ENCODE data around the gene TRABD.

TRABD gene

DNA sequence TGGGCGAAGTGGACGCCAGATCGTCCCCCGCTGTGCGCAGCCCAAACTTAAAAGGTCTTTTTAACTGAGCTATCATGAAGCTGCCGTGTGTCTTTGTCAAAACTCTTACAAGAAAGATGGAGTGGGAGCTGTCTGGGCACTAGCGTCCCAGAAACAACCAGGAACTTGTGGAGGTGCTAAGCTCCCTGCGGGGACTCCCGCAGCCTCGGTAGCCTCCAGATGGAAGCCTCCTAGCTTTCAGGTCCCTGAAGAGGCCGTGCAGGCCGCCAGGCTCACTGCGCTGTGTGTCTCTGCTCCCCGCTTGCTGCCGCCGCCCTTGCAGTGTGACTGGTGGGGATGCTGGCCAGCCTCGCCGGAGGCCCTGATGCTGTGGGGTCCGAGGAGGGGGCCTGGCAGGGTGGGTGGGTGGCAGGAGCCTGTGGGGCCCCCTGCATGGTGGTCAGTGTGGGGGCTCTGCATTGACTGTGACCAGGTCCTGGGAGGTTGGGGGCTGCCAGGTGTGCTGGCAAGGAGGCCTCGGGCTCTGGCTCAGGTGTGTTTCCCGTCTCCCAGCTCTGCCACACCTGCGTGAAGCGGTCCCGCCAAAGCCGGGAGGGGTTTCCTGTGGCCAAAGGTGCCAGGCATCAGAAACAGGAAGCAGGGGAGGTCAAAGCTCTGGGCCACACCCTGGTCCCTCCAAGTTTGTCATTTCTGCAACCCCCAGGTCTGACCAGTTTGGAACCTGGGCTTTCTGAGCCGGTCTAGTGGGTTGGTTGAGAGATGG lies 1.2 kb downstream of the TRABD start:
- no peak for DNase-seq (ENCODE audit: low read depth, low spot score)

- DNase-seq (ENCODE audit: low read depth, low spot score) = no peak
These were observed 2.6 kb downstream of the TRABD start for GRCh38 chr22:50188356-50188755.

DNA sequence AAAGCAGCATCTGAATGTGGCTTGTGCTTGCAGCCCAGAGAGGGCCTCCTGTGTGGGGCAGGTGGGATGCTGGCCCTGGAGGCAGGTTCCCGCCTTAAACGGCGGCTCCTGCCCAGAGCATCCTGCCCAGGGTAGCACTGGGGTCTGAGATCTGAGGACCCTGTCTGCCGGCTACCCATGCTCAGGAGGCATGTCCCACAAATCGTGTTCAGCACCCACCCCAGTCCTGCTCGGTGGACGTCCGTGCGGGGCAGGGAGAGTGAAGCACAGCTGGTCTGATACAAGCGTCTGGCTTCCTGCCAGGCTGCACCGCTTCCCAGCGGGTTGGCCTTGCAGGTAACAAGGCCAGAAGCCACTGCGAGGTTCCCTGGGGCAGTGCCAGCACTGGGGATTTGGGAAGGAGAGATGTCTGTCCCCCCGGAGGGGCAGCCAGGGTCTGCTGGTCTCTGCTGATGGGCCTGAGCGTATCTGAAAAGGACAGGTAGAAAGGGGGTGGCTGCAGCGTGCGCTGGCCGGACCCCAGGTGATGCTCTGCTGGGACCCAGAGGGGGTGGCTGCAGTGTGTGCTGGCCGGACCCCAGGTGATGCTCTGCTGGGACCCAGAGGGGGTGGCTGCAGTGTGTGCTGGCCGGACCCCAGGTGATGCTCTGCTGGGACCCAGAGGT lies 3.6 kb downstream of the TRABD start:
- no peak for DNase-seq (ENCODE audit: low read depth, low spot score)

GRCh38 chr22:50189849-50190181 lies 4.1 kb downstream of the TRABD start:
- no peak for DNase-seq (ENCODE audit: low read depth, low spot score)

GRCh38 chr22:50190182-50190940 lies 4.6 kb downstream of the TRABD start:
- DNase-seq (ENCODE audit: low read depth, low spot score) = peak; percentile 53

DNA sequence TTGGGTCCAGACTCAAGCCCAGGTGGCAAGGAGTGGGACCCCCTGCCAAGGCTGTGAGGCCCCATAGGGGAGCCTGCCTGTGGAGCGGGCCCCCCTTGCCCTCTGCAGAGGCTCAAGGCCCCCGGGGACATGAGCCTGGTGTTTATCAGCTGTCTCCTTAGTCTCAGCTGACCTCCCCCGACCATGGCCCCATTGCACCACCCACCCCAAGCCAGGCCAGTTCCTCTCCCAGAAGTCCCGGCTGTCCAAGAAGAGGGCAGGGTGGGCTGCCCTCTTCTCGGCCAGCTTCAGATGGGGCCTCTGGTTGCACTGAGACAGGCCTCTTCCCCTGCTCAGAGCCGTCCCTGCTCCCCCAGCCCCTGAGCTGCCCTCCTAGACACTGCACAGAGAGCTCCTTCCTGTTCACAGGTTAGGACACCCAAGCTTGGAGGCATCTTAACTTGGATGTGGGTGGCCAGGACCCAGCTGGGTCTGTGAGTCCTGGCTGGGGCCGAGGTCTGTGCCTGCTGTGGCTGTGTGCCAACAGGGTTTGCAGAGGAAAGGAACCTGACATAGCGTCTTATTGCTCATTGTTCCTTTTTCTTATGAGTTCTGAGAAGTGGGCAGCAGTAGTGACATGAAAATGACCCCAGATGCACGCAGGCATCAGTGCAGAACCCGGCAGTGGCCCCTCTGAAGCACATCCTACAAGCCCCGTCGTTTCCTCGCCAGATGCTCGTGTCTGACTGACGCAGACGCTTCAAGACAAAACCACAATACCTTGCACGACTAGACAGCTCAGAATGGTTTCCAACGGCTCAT lies 5.4 kb downstream of the TRABD start:
- peak; percentile 59 for DNase-seq (ENCODE audit: low read depth, low spot score)

GRCh38 chr22:50192436-50193204 lies 6.9 kb downstream of the TRABD start:
- DNase-seq (ENCODE audit: low read depth, low spot score) = no peak

GRCh38 chr22:50193621-50194020 lies 7.9 kb downstream of the TRABD start:
- no peak for DNase-seq (ENCODE audit: low read depth, low spot score)

- DNase-seq (ENCODE audit: low read depth, low spot score) = no peak
These were observed 8.5 kb downstream of the TRABD start for GRCh38 chr22:50194037-50194805.

DNA sequence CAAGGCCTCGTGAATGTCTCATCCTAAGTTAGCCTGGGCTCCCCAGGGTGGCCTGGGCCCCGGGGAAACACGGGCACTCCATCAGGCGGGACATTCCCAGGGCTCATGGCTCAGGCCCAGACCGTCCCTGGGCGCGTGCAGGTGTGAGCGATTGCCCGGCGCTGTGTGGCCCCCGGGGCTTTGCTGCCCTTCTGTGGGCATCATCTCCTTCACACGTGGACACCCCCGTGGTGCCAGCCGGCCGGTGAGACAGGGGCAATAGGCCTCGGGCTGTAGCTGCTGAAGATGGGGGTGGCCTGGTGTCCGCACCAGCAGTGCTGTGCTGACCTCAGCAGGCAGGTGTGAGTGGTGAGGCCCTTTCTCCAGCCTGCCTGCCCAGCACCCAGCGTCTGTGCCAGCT lies 10.5 kb downstream of the TRABD start:
- no peak for DNase-seq (ENCODE audit: low read depth, low spot score)

- no peak for DNase-seq (ENCODE audit: low read depth, low spot score)
These were observed 11.5 kb downstream of the TRABD start for GRCh38 chr22:50197000-50197800.

- no peak for DNase-seq (ENCODE audit: low read depth, low spot score)
These were observed 12.3 kb downstream of the TRABD start for GRCh38 chr22:50197856-50198623.

GRCh38 chr22:50198624-50199017 lies 12.9 kb downstream of the TRABD start:
- no peak for DNase-seq (ENCODE audit: low read depth, low spot score)

GRCh38 chr22:50199251-50199721 lies 13.6 kb downstream of the TRABD start:
- no peak for DNase-seq (ENCODE audit: low read depth, low spot score)

DNA sequence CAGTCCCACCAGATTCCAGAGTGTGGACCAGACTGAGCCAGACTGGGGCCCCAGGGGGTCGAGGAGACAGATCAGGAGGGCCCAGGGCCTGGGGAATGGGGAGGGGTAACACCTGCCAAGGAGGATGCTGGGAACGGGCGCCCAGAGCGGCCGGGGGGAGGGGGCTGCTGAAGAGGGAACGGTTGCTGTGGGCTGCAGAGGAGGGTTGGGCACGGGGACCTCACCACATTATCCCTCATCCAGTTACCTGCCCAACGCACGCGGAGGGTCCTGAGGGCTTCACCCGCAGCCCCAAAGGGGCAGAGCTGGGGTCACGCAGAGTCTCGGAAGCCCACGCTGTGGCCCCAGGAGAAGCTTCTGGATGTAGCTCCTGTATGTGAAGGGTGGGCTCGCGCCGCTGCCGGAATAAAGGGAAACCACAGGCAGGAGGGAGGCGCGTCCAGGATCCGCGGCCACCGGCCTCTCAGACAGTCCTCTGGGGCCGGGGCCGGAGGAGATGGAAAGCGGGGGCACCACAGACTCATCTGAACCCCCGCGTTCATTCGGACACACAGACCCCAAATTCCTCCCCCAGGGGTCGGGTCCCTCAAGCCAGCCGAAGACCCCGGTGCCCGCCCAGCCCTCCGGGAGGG lies 14.2 kb downstream of the TRABD start:
- DNase-seq (ENCODE audit: low read depth, low spot score) = no peak

- DNase-seq (ENCODE audit: low read depth, low spot score) = peak; percentile 81
These were observed 14.9 kb downstream of the TRABD start, which contains the start of gene SELENOO for GRCh38 chr22:50200461-50201190. Gene SELENOO (plus strand): TSS chr22:50201011. CDS start chr22:50201037, 26 bp downstream.
